HFFc6 (cell line): Measurements from ENCODE around the gene MBD5. TPM values are rescaled to one million over a fixed set of nuclear protein-coding genes. Genes with fewer than 3 reads are reported as not detected.

Experiments
- DNase-seq: peaks from one replicate; pipeline ENCODE4 v3.0.0-alpha.2; 2018
- H3K27ac Mint-ChIP-seq: 2 replicates; pipeline ENCODE4 v1.8.0; 2020; ENCODE audit warnings: mild to moderate bottlenecking, mixed read lengths
- H3K27me3 Mint-ChIP-seq: 2 replicates; pipeline ENCODE4 v1.8.0; 2021; ENCODE audit warnings: mild to moderate bottlenecking, moderate library complexity, mixed read lengths; ENCODE audit not compliant: insufficient read depth
- H3K36me3 Mint-ChIP-seq: 2 replicates; pipeline ENCODE4 v1.8.0; 2021; ENCODE audit warnings: low read depth, mixed read lengths
- H3K4me1 Mint-ChIP-seq: 2 replicates; pipeline ENCODE4 v1.8.0; 2020; ENCODE audit warnings: low read depth, mixed read lengths
- H3K4me3 Mint-ChIP-seq: 2 replicates; pipeline ENCODE4 v1.8.0; 2020; ENCODE audit warnings: mild to moderate bottlenecking, moderate library complexity, mixed read lengths
- H3K9me3 Mint-ChIP-seq: 2 replicates; pipeline ENCODE4 v1.8.0; 2020; ENCODE audit warnings: mild to moderate bottlenecking, mixed read lengths
- CTCF ChIP-seq: fragments of 200-600 bp; sonication (generic); IDR thresholded peaks from 2 replicates; pipeline ENCODE4 v1.5.0; 2021; ENCODE audit warnings: antibody characterized with exemption, mild to moderate bottlenecking
- total RNA-seq, 6 experiments: library from RNA; stranded (reverse); fragmentation: NEBNext Ultra II Directional; extraction: Animal tissue kit (Norgen Biotek cat#: 25700); gene quantifications; 2 replicates in 1 of 6; 3 replicates in 5 of 6; pipeline ENCODE4 v1.2.3, GENCODE V29; 2021

The MBD5 gene
- total RNA-seq, 6 experiments from 2014 or later, result 29.1 to 41.0 (median 35.0) TPM

GRCh38 chr2:148279216-148279615 lies 258.3 kb downstream of the MBD5 start:
- peaks cover 2% of the 10 kb centered on the region for H3K27me3 Mint-ChIP-seq
- H3K4me1 Mint-ChIP-seq, result peaks cover 10% of the 10 kb centered on the region
- no peak overlapping the region for H3K4me3 Mint-ChIP-seq
- H3K36me3 Mint-ChIP-seq, result no peaks in the 10 kb centered on the region
- no peak for TF ChIP-seq CTCF
- H3K27ac Mint-ChIP-seq, result no peak overlapping the region
- no peaks in the 10 kb centered on the region for H3K9me3 Mint-ChIP-seq
- DNase-seq, result no peak

DNA sequence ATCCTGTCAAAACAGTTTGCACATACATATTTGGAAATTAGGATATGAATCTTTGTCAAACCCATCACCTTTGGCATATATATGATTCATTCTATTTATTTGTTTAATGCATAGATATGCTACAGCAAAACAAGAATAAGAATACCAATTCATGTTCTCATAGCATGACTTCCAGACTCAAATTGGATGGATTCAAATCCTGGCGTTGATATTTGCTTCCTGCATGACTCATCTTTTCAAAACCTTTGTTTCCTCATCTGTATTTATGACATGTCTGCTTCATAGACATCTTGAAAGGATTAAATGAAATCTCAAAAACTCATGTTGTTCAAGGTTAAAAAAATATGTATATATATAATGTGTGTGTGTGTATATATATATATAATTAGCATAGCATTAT lies 261.3 kb downstream of the MBD5 start:
- Mint-ChIP-seq H3K27ac (no peak overlapping the region), H3K9me3 (no peaks in the 10 kb centered on the region), H3K4me1 (peaks cover 12% of the 10 kb centered on the region), H3K27me3 (peaks cover 2% of the 10 kb centered on the region), H3K36me3 (peaks cover 3% of the 10 kb centered on the region), H3K4me3 (no peak overlapping the region)
- no peak for TF ChIP-seq CTCF
- DNase-seq, result no peak

DNA sequence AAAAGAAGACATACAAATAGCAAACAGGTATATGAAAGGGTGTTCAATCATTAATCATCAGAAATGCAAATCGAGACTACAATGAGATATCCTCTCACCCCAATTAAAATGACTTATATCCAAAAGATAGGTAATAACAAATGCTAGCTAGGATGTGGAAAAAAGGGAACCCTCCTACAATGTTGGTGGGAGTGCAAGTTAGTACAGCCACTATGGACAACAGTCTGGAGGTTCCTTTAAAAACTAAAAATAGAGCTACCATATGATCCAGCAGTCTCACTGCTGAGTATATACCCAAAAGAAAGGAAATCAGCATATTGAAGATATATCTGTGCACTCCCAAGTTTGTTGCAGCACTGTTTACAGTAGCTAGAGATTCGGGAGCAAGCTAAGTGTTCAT lies 271.5 kb downstream of the MBD5 start:
- Mint-ChIP-seq H3K36me3 (peaks cover 22% of the 10 kb centered on the region), H3K27me3 (no peaks in the 10 kb centered on the region; the same call in none of the 2 replicates), H3K9me3 (no peaks in the 10 kb centered on the region), H3K4me3 (no peak overlapping the region), H3K4me1 (peaks cover 14% of the 10 kb centered on the region), H3K27ac (no peak overlapping the region)
- DNase-seq, result no peak
- TF ChIP-seq CTCF, result no peak

GRCh38 chr2:148298196-148298595 lies 277.3 kb downstream of the MBD5 start:
- peaks cover 34% of the 10 kb centered on the region for H3K4me1 Mint-ChIP-seq
- no peak for DNase-seq
- no peaks in the 10 kb centered on the region for H3K9me3 Mint-ChIP-seq
- no peak for TF ChIP-seq CTCF
- H3K27me3 Mint-ChIP-seq, result no peaks in the 10 kb centered on the region; the same call in none of the 2 replicates
- H3K4me3 Mint-ChIP-seq, result no peak overlapping the region
- H3K27ac Mint-ChIP-seq, result no peak overlapping the region
- peaks cover 13% of the 10 kb centered on the region for H3K36me3 Mint-ChIP-seq

DNA sequence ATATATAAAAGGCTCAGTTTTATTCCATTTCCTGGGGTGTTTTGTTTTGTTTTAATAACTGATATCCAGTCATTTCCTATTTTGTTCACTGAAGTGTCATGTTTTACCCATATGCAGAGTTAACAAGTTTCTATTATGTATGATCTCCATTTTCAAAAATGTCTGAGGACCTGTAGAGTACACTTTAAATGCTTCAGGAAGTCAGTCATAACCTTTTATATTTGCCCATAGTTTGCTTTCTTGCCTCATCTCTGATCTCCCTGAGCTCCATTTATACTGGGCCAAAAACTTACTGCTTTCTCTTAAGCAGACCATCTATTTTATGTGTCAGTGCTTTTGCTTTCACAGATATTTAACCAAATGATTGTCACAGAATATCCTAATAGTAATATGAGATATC lies 278.7 kb downstream of the MBD5 start:
- Mint-ChIP-seq H3K27ac (no peak overlapping the region), H3K27me3 (no peaks in the 10 kb centered on the region; the same call in none of the 2 replicates), H3K36me3 (peaks cover 12% of the 10 kb centered on the region; the same call in 1 of the 2 replicates), H3K9me3 (no peaks in the 10 kb centered on the region), H3K4me3 (no peak overlapping the region), H3K4me1 (peaks cover 34% of the 10 kb centered on the region)
- no peak for TF ChIP-seq CTCF
- DNase-seq, result no peak

DNA sequence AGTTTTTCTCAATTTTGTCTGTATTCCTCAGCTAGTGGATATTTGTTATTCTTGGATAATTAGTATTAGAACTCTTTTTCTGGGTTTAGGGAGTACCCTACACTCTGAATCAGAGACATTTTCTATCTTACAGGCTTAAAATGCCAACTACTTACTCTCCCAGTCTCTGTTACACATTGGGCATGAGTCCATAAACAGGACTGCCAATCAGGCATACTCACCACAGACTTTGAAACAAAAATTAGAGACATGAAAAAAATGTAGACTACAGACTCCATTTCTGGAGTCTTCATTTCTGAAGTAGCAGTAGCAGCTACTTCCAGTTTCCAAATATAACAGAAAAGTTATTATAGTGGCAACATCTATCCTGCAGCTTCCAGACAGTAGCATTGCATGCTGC lies 279.7 kb downstream of the MBD5 start:
- peak; percentile 55 for DNase-seq
- Mint-ChIP-seq H3K4me3 (no peak overlapping the region), H3K4me1 (peaks cover 34% of the 10 kb centered on the region), H3K27me3 (no peaks in the 10 kb centered on the region; the same call in none of the 2 replicates), H3K9me3 (no peaks in the 10 kb centered on the region), H3K27ac (peak overlapping the region; percentile 21; the same call in 1 of the 2 replicates), H3K36me3 (0 out of 2 replicates have a peak, but pooled peaks cover 6% of the 10 kb centered on the region)
- no peak for TF ChIP-seq CTCF
